ENCODE measurements around the gene TMEM222.
"Not testable (repeated sequence)": the region's sequence is repeated elsewhere in the genome, so short reads cannot be mapped to it uniquely, and the experiment has no call there.

Gene TMEM222

GRCh38 chr1:27374362-27375086 lies 52.6 kb downstream of the TMEM222 start, which contains the start of gene FCN3:
TSS of gene FCN3 (minus strand) at chr1:27374824. CDS start at chr1:27374818, 6 bp downstream.
- in situ Hi-C loops (cut with MboI; ENCODE audit: low sequenced_read_pairs) = no loop called here

GRCh38 chr1:27377760-27378495 lies 56.0 kb downstream of the TMEM222 start:
- in situ Hi-C loops (cut with MboI; ENCODE audit: low sequenced_read_pairs) = no loop called here

- in situ Hi-C loops (cut with MboI; ENCODE audit: low sequenced_read_pairs) = no loop called here
Observed at GRCh38 chr1:27379564-27380122, 57.7 kb downstream of the TMEM222 start.

- in situ Hi-C loops (cut with MboI; ENCODE audit: low sequenced_read_pairs) = no loop called here
Observed at GRCh38 chr1:27380224-27380623, 58.3 kb downstream of the TMEM222 start.

- in situ Hi-C loops (cut with MboI; ENCODE audit: low sequenced_read_pairs) = no loop called here
Observed at GRCh38 chr1:27380766-27381733, 59.1 kb downstream of the TMEM222 start.

GRCh38 chr1:27381969-27382762 lies 60.2 kb downstream of the TMEM222 start:
- in situ Hi-C loops (cut with MboI; ENCODE audit: low sequenced_read_pairs) = no loop called here

GRCh38 chr1:27383039-27383605 lies 61.2 kb downstream of the TMEM222 start, which contains the start of gene CD164L2:
TSS of gene CD164L2 (minus strand) at chr1:27383333. CDS start at chr1:27383239, 94 bp downstream.
- in situ Hi-C loops (cut with MboI; ENCODE audit: low sequenced_read_pairs) = no loop called here

GRCh38 chr1:27383661-27384060 lies 61.7 kb downstream of the TMEM222 start:
- in situ Hi-C loops (cut with MboI; ENCODE audit: low sequenced_read_pairs) = no loop called here

- in situ Hi-C loops (cut with MboI; ENCODE audit: low sequenced_read_pairs) = not testable (repeated sequence)
Observed at GRCh38 chr1:27384797-27385196, 62.8 kb downstream of the TMEM222 start.

Measured in HL-60/S4 treated with phorbol 12-myristate 13-acetate at 8.2 ng/mL for 4 days and 3 days (cell line).